K562 (cell line): ENCODE results near the gene MYCBPAP. TPM values are rescaled to one million over a fixed set of nuclear protein-coding genes. Genes with fewer than 3 reads are reported as not detected.

Source experiments
- CEBPZ ChIP-seq: fragments of 150-350 bp; IDR thresholded peaks from 2 replicates; pipeline ENCODE4 v1.6.1; 2014; ENCODE audit warnings: low read depth, mild to moderate bottlenecking, low read length, borderline replicate concordance
- FOXK2 ChIP-seq, 2 experiments: fragments of 450-650 bp; IDR thresholded peaks in 1 of 2; conservative IDR thresholded peaks in 1 of 2; 2 replicates each; pipeline ENCODE4 v1.6.1; 2016; ENCODE audit warnings: low read depth in 2 of 2, mild to moderate bottlenecking in 1 of 2
- GATAD2B ChIP-seq: fragments of 450-650 bp; IDR thresholded peaks from 2 replicates; pipeline ENCODE4 v1.6.1; 2017; ENCODE audit warnings: mild to moderate bottlenecking, borderline replicate concordance
- KDM1A ChIP-seq, 2 experiments: fragments of 450-650 bp; IDR thresholded peaks; 2 replicates each; pipeline ENCODE4 v1.6.1; 2016; ENCODE audit warnings: mild to moderate bottlenecking in 2 of 2
- KLF1 ChIP-seq: fragments of 450-650 bp; IDR thresholded peaks from 2 replicates; pipeline ENCODE4 v1.6.1; 2016; ENCODE audit warnings: missing genetic modification characterization, missing compliant biosample characterization
- MEIS2 ChIP-seq: fragments of 450-650 bp; IDR thresholded peaks from 2 replicates; pipeline ENCODE4 v1.6.1; 2014; ENCODE audit warnings: mild to moderate bottlenecking; ENCODE audit not compliant: partially characterized antibody
- TAF15 ChIP-seq: fragments of 200-400 bp; formaldehyde crosslinking; IDR thresholded peaks from 2 replicates; pipeline ENCODE4 v1.6.1; 2017; ENCODE audit warnings: mild to moderate bottlenecking, low read depth, low read length, moderate library complexity
- XRCC3 ChIP-seq: fragments of 450-650 bp; IDR thresholded peaks from 2 replicates; pipeline ENCODE4 v1.6.1; 2017; ENCODE audit warnings: mild to moderate bottlenecking, moderate library complexity
- ZBTB40 ChIP-seq, 2 experiments: fragments of 450-650 bp in 1 of 2; sonication (generic) in 1 of 2; formaldehyde crosslinking in 1 of 2; IDR thresholded peaks; 2 replicates each; pipeline versions ENCODE4 v1.7.1 to v1.9.0; 2016 to 2022; ENCODE audit warnings: inconsistent platforms in 1 of 2, mild to moderate bottlenecking in 1 of 2, missing genetic modification reagents in 1 of 2
- ZNF121 ChIP-seq: sonication (generic); formaldehyde crosslinking; conservative IDR thresholded peaks from 2 replicates; pipeline ENCODE4 v1.8.0; 2022; ENCODE audit warnings: missing genetic modification reagents
- ZNF551 ChIP-seq: fragments of 250-450 bp; sonication (Bioruptor Pico); IDR thresholded peaks from 2 replicates; pipeline ENCODE4 v1.5.0; 2021; ENCODE audit warnings: mild to moderate bottlenecking, moderate library complexity
- polyA plus RNA-seq, 8 experiments: library from polyadenylated mRNA; depleted of rRNA in 4 of 8; stranded (reverse) in 5 of 8; unstranded in 3 of 8; fragments of >200 nt; fragmentation: Nextera tagmentation in 2 of 8; fragmentation: Illumina TruSeq in 1 of 8; extraction: Ambion mirVana in 2 of 8; extraction: Trizol in 1 of 8; gene quantifications; 2 replicates each; pipeline versions ENCODE4 v1.2.1 to v1.2.3, GENCODE V29; 2011 to 2014; ENCODE audit warnings: inconsistent platforms in 1 of 8, missing spikeins in 1 of 8
- total RNA-seq, 7 experiments: library from RNA; depleted of rRNA in 6 of 7; stranded (reverse); fragments of >200 nt in 6 of 7; fragmentation: Illumina TruSeq in 2 of 7; extraction: Trizol in 2 of 7; gene quantifications; 2 replicates each; pipeline versions ENCODE4 v1.2.1 to v1.2.3, GENCODE V29; 2011 to 2021; ENCODE audit warnings: low replicate concordance in 1 of 7

The MYCBPAP gene
- total and polyA plus RNA-seq, 9 of the 15 experiments (the other 6 are each of a cell fraction or from before 2014, with no cell fraction given), result not detected

GRCh38 chr17:50481648-50482047, 26.6 kb upstream of the MYCBPAP start (continued):
- no peak for TF ChIP-seq CEBPZ
- no peak for TF ChIP-seq KLF1 (tag)
- no peak for TF ChIP-seq MEIS2
- TF ChIP-seq ZBTB40 (IDR thresholded peaks at IDR 0.05), result no peak
- TF ChIP-seq ZBTB40 (CRISPR knock-in tag; IDR thresholded peaks at IDR 0.05), result no peak
- 0 out of 4 replicates have a peak, but pooled peaks of 1 of the 2 experiments have one; percentile 19 for TF ChIP-seq KDM1A (IDR thresholded peaks at IDR 0.05)
- no peak for TF ChIP-seq TAF15
- TF ChIP-seq ZNF121 (CRISPR knock-in tag), result no peak
- no peak for TF ChIP-seq FOXK2 (conservative IDR thresholded peaks at IDR 0.05 in 1 of 2, IDR thresholded peaks at IDR 0.05 in 1 of 2; ENCODE audit: low read depth in 2 of 2)
- TF ChIP-seq GATAD2B, result no peak
- no peak for TF ChIP-seq XRCC3
- no peak for TF ChIP-seq ZNF551 (CRISPR knock-in tag)
